ENCODE data around the gene LCMT2. TPM values are rescaled to one million over a fixed set of nuclear protein-coding genes. Genes with fewer than 3 reads are reported as not detected.

Gene LCMT2
- polyA plus RNA-seq, 1 donor (not counting 4 experiments of a cell fraction or from before 2014, with no cell fraction given), result 14.0 TPM

GRCh38 chr15:43370310-43370974 is 40.1 kb upstream of the LCMT2 start:
- FAIRE-seq (no peak), DNase-seq (ENCODE audit: low read depth, low spot score) (no peak)
- Histone ChIP-seq H3K4me1 (ENCODE audit: control insufficient read depth, extremely low read depth, insufficient read depth, low read length) (peaks cover 14% of the 10 kb centered on the region), H3K9ac (ENCODE audit: control insufficient read depth, extremely low read depth, insufficient read depth, low read length) (peak overlapping the region; percentile 86), H3K9me3 (ENCODE audit: control insufficient read depth, low read depth, low read length) (no peaks in the 10 kb centered on the region), H3K36me3 (ENCODE audit: control insufficient read depth in 2 of 2, extremely low read depth in 1 of 2, insufficient read depth in 2 of 2, low read length in 2 of 2) (peaks cover 11 to 20% of the 10 kb centered on the region in 2 experiments), H3K79me2 (ENCODE audit: control insufficient read depth, insufficient read depth, low read length) (peaks cover 48% of the 10 kb centered on the region), H3K9me1 (ENCODE audit: control insufficient read depth, extremely low read depth, insufficient read depth, low read length) (no peaks in the 10 kb centered on the region), H3K4me2 (ENCODE audit: control insufficient read depth, extremely low read depth, insufficient read depth, low read depth, low read length) (peak overlapping the region; percentile 86), H2AFZ (ENCODE audit: control insufficient read depth, low read length) (peak overlapping the region; percentile 90), H3K4me3 (ENCODE audit: control insufficient read depth in 2 of 3, extremely low read depth in 1 of 3, insufficient read depth in 2 of 3, low read depth in 1 of 3, low read length in 3 of 3) (peak overlapping the region; percentile 92 to 96 (median 93)), H4K20me1 (ENCODE audit: control insufficient read depth, extremely low read depth, insufficient read depth, low read length) (no peaks in the 10 kb centered on the region), H3K27ac (ENCODE audit: control insufficient read depth, insufficient read depth, low read length) (peak overlapping the region; percentile 56), H3K27me3 (ENCODE audit: control insufficient read depth, extremely low read depth, insufficient read depth, low read length) (no peaks in the 10 kb centered on the region)
- TF ChIP-seq CTCF (optimal IDR thresholded peaks at IDR 0.05 in 1 of 3, IDR thresholded peaks at IDR 0.05 in 1 of 3, conservative IDR thresholded peaks at IDR 0.05 in 1 of 3; ENCODE audit: extremely low read depth in 1 of 3, insufficient read depth in 2 of 3, low read length in 3 of 3) (no peak), EZH2 (IDR thresholded peaks at IDR 0.05; ENCODE audit: low read length) (no peak)
- dilution Hi-C loops (cut with MboI; ENCODE audit: extremely low pct_ligation_motif_present, low sequenced_read_pairs), result no loop called here

- FAIRE-seq, result no peak
- H3K9me1 ChIP-seq (ENCODE audit: control insufficient read depth, extremely low read depth, insufficient read depth, low read length), result no peaks in the 10 kb centered on the region
- H3K4me1 ChIP-seq (ENCODE audit: control insufficient read depth, extremely low read depth, insufficient read depth, low read length), result no peaks in the 10 kb centered on the region
- DNase-seq (ENCODE audit: low read depth, low spot score), result no peak
- H3K4me3 ChIP-seq (ENCODE audit: control insufficient read depth in 2 of 3, extremely low read depth in 1 of 3, insufficient read depth in 2 of 3, low read depth in 1 of 3, low read length in 3 of 3), result no peak overlapping the region
- H3K9ac ChIP-seq (ENCODE audit: control insufficient read depth, extremely low read depth, insufficient read depth, low read length), result no peak overlapping the region
- dilution Hi-C loops (cut with MboI; ENCODE audit: extremely low pct_ligation_motif_present, low sequenced_read_pairs), result no loop called here
- H3K79me2 ChIP-seq (ENCODE audit: control insufficient read depth, insufficient read depth, low read length), result peaks cover 4% of the 10 kb centered on the region
- H3K27ac ChIP-seq (ENCODE audit: control insufficient read depth, insufficient read depth, low read length), result no peak overlapping the region
- peaks cover 29 to 31% of the 10 kb centered on the region in 2 experiments for H3K36me3 ChIP-seq (ENCODE audit: control insufficient read depth in 2 of 2, extremely low read depth in 1 of 2, insufficient read depth in 2 of 2, low read length in 2 of 2)
- H3K9me3 ChIP-seq (ENCODE audit: control insufficient read depth, low read depth, low read length), result peaks cover 12% of the 10 kb centered on the region
- no peak overlapping the region for H2AFZ ChIP-seq (ENCODE audit: control insufficient read depth, low read length)
- H3K27me3 ChIP-seq (ENCODE audit: control insufficient read depth, extremely low read depth, insufficient read depth, low read length), result no peaks in the 10 kb centered on the region
- H3K4me2 ChIP-seq (ENCODE audit: control insufficient read depth, extremely low read depth, insufficient read depth, low read depth, low read length), result no peak overlapping the region
- H4K20me1 ChIP-seq (ENCODE audit: control insufficient read depth, extremely low read depth, insufficient read depth, low read length), result no peaks in the 10 kb centered on the region
- TF ChIP-seq CTCF (optimal IDR thresholded peaks at IDR 0.05 in 1 of 3, IDR thresholded peaks at IDR 0.05 in 1 of 3, conservative IDR thresholded peaks at IDR 0.05 in 1 of 3; ENCODE audit: extremely low read depth in 1 of 3, insufficient read depth in 2 of 3, low read length in 3 of 3) (no peak), EZH2 (IDR thresholded peaks at IDR 0.05; ENCODE audit: low read length) (no peak)
Observed at GRCh38 chr15:43361313-43361903, 31.0 kb upstream of the LCMT2 start.

All from keratinocyte (primary cell).